GM23248 (cell line): ENCODE data around the gene SMAP2.

Source experiments
- EZH2 ChIP-seq: fragments of 200-600 bp; sonication (generic); IDR thresholded peaks from 2 replicates; pipeline ENCODE4 v1.6.1; 2018; ENCODE audit warnings: antibody characterized with exemption, mild to moderate bottlenecking; ENCODE audit not compliant: insufficient read depth, poor library complexity, severe bottlenecking
- EZH2phosphoT487 ChIP-seq: fragments of 200-600 bp; sonication (generic); IDR thresholded peaks from 2 replicates; pipeline ENCODE4 v1.6.1; 2018; ENCODE audit warnings: antibody characterized with exemption, moderate library complexity, mild to moderate bottlenecking, low read depth; ENCODE audit not compliant: insufficient read depth

- TF ChIP-seq EZH2 = no peak
- TF ChIP-seq EZH2phosphoT487 = no peak
These were observed at the start of gene SMAP2 for GRCh38 chr1:40373323-40374283.
